ENCODE data around the gene HLX. TPM values are rescaled to one million over a fixed set of nuclear protein-coding genes. Genes with fewer than 3 reads are reported as not detected.

Gene HLX
- polyA plus RNA-seq, 3 donors: 17.1 to 44.0 (median 17.6) TPM

DNA sequence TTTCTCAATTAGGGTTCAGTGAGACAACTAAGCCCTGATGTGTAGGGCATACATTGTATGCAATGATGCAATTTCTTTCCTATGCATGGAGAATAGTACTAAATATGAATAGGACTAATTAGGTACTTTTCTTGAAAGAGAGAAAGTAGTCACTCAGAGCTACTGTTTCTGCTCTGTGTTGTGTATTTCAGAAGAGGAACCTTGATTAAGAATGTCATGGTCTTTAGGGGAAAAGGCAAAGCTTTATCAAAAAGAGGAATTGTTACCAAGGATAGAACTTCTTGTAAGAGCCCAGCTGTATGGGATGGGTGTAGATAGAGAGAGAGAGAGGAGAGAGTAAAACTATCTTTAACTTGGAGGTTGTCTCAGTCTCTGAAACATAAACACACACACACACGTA lies 49.1 kb downstream of the HLX start:
- H3K27ac Mint-ChIP-seq: peak overlapping the region in 1 of 7 donors; percentile 74

DNA sequence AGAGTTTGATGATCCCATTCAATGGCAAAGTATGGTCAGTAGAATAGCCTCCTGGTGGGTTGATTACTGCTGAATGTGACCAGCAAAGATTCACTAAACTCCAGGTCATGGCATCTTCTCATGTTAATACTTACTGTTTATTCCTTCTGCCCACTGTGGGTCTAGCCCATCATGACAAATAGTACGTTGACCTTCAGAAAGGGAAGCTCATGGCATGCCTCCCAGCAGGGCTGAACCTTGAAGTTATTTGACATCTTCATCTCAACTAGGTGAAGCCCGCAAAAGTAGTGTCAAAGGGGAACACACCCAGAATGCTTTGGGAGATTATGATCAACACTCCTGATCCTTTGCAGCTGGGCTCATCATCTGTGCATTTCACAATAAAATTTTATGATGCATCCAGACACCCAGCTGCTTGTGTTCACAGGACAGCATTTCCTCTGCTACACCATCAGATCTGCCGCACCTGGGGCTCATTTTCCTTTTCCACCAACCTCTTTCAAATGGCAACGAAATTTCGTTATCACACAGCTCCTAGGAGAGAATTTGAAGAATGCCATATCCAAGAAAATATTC lies 49.6 kb downstream of the HLX start:
- DNase-seq: no peak
- H2AFZ ChIP-seq (ENCODE audit: insufficient read depth, low read depth, low read length, poor library complexity, severe bottlenecking): no peak overlapping the region
- peaks cover 26% of the 10 kb centered on the region for H3K4me1 Mint-ChIP-seq
- WGBS (ENCODE audit: insufficient coverage): 100% methylated on average over 1 of the region's 5 CpGs
- no peaks in the 10 kb centered on the region for H3K9me3 ChIP-seq (replicated peaks in 1 of 2; ENCODE audit: control insufficient read depth in 1 of 2, insufficient read depth in 1 of 2, low read length in 2 of 2)
- H3K4me1 ChIP-seq (ENCODE audit: control insufficient read depth in 1 of 2, insufficient read depth in 2 of 2, low read length in 2 of 2): peaks cover 15 to 21% of the 10 kb centered on the region in 2 donors
- no peak overlapping the region for H3K27ac ChIP-seq (ENCODE audit: low read depth in 1 of 2, low read length in 2 of 2)
- TF ChIP-seq, protein P1, sequence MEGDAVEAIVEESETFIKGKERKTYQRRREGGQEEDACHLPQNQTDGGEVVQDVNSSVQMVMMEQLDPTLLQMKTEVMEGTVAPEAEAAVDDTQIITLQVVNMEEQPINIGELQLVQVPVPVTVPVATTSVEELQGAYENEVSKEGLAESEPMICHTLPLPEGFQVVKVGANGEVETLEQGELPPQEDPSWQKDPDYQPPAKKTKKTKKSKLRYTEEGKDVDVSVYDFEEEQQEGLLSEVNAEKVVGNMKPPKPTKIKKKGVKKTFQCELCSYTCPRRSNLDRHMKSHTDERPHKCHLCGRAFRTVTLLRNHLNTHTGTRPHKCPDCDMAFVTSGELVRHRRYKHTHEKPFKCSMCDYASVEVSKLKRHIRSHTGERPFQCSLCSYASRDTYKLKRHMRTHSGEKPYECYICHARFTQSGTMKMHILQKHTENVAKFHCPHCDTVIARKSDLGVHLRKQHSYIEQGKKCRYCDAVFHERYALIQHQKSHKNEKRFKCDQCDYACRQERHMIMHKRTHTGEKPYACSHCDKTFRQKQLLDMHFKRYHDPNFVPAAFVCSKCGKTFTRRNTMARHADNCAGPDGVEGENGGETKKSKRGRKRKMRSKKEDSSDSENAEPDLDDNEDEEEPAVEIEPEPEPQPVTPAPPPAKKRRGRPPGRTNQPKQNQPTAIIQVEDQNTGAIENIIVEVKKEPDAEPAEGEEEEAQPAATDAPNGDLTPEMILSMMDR (IDR thresholded peaks at IDR 0.05): no peak
- no peaks in the 10 kb centered on the region for H3K36me3 ChIP-seq (replicated peaks in 1 of 2; ENCODE audit: control insufficient read depth in 1 of 2, insufficient read depth in 2 of 2, low read length in 2 of 2)
- H3K9ac ChIP-seq (ENCODE audit: insufficient read depth, low read length, poor library complexity, severe bottlenecking): no peak overlapping the region
- no peaks in the 10 kb centered on the region for H4K20me1 ChIP-seq (ENCODE audit: insufficient read depth, low read length)
- H3K4me3 ChIP-seq (replicated peaks in 1 of 3; ENCODE audit: low read depth in 2 of 3, low read length in 3 of 3): no peak overlapping the region
- peak overlapping the region in 1 of 7 donors; percentile 74 for H3K27ac Mint-ChIP-seq
- intact Hi-C loops (cut with micrococcal nuclease): no loop called here
- no peak overlapping the region for H3K4me2 ChIP-seq (replicated peaks; ENCODE audit: extremely low read depth, low read length, poor library complexity, severe bottlenecking)
- H3K79me2 ChIP-seq (ENCODE audit: insufficient read depth, low read length): no peaks in the 10 kb centered on the region
- no peak overlapping the region for H3K4me3 Mint-ChIP-seq
- no peaks in the 10 kb centered on the region for H3K9me3 Mint-ChIP-seq
- peaks cover 0 to 3% of the 10 kb centered on the region in 2 donors for H3K27me3 ChIP-seq (ENCODE audit: control insufficient read depth in 2 of 2, insufficient read depth in 2 of 2, low read length in 2 of 2)
- H3K27me3 Mint-ChIP-seq (ENCODE audit: low read depth in 3 of 3): peaks cover 0 to 3% (median 0%) of the 10 kb centered on the region in 3 donors
- no peaks in the 10 kb centered on the region for H3K36me3 Mint-ChIP-seq

More for the DNA sequence above, 49.1 kb downstream of the HLX start:
- WGBS (ENCODE audit: insufficient coverage): no CpG with 5 or more reads among the region's 1 CpG
- Histone ChIP-seq H3K9ac (ENCODE audit: insufficient read depth, low read length, poor library complexity, severe bottlenecking) (no peak overlapping the region), H3K36me3 (replicated peaks in 1 of 2; ENCODE audit: control insufficient read depth in 1 of 2, insufficient read depth in 2 of 2, low read length in 2 of 2) (no peaks in the 10 kb centered on the region), H3K4me1 (ENCODE audit: control insufficient read depth in 1 of 2, insufficient read depth in 2 of 2, low read length in 2 of 2) (peaks cover 15 to 21% of the 10 kb centered on the region in 2 donors), H3K27me3 (ENCODE audit: control insufficient read depth in 2 of 2, insufficient read depth in 2 of 2, low read length in 2 of 2) (peaks cover 0 to 3% of the 10 kb centered on the region in 2 donors), H3K79me2 (ENCODE audit: insufficient read depth, low read length) (no peaks in the 10 kb centered on the region), H3K27ac (ENCODE audit: low read depth in 1 of 2, low read length in 2 of 2) (no peak overlapping the region), H4K20me1 (ENCODE audit: insufficient read depth, low read length) (no peaks in the 10 kb centered on the region), H3K4me2 (replicated peaks; ENCODE audit: extremely low read depth, low read length, poor library complexity, severe bottlenecking) (no peak overlapping the region), H3K9me3 (replicated peaks in 1 of 2; ENCODE audit: control insufficient read depth in 1 of 2, insufficient read depth in 1 of 2, low read length in 2 of 2) (no peaks in the 10 kb centered on the region), H3K4me3 (replicated peaks in 1 of 3; ENCODE audit: low read depth in 2 of 3, low read length in 3 of 3) (no peak overlapping the region), H2AFZ (ENCODE audit: insufficient read depth, low read depth, low read length, poor library complexity, severe bottlenecking) (no peak overlapping the region)
- Mint-ChIP-seq H3K36me3 (no peaks in the 10 kb centered on the region), H3K9me3 (no peaks in the 10 kb centered on the region), H3K4me3 (no peak overlapping the region), H3K4me1 (peaks cover 26% of the 10 kb centered on the region), H3K27me3 (ENCODE audit: low read depth in 3 of 3) (peaks cover 0 to 3% (median 0%) of the 10 kb centered on the region in 3 donors)
- peak; percentile 18 to 32 (median 21) for DNase-seq
- TF ChIP-seq, protein P1 (IDR thresholded peaks at IDR 0.05): no peak
- intact Hi-C loops (cut with micrococcal nuclease): no loop called here

Data from CD14-positive monocyte (primary cell).